ENCODE data around the gene YWHAE. TPM values are rescaled to one million over a fixed set of nuclear protein-coding genes. Genes with fewer than 3 reads are reported as not detected.
A peak's percentile ranks its signal among the peaks of the same experiment; 100 is the strongest.

Gene YWHAE
- total and polyA plus RNA-seq, 9 of the 15 experiments (the other 6 are each of a cell fraction or from before 2014, with no cell fraction given): 184 to 727 (median 448) TPM

DNA sequence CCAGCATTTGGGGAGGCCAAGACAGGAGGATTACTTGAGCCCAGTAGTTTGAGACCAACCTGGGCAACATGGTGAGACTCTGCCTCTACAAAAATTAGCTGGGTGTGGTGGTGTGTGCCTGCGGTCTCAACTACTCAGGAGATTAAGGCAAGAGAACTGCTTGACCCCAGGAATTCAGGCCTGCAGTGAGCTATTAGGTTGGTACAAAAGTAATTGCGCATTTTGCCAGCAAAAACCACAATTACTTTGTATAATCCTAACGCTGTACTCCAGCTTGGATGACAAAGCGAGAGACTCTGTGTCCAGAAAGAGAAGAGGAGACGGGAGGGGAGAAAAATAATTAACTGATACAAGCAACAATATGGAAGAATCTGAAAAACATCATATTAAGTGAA is 32.7 kb downstream of the YWHAE start:
- Histone ChIP-seq H3K9me1 (ENCODE audit: control insufficient read depth, insufficient read depth, low read length) (no peaks in the 10 kb centered on the region), H4K20me1 (replicated peaks; ENCODE audit: control insufficient read depth, insufficient read depth, low read length) (peaks cover 36% of the 10 kb centered on the region), H3K9ac (ENCODE audit: insufficient read depth in 1 of 2, low read depth in 2 of 2, low read length in 2 of 2) (no peak overlapping the region), H3K27ac (ENCODE audit: extremely low read depth, low read depth, low read length) (peak overlapping the region; percentile 32; the same call in 1 of the 3 replicates), H3K4me1 (replicated peaks in 1 of 2; ENCODE audit: control insufficient read depth in 2 of 2, insufficient read depth in 2 of 2, low read length in 2 of 2) (no peaks in the 10 kb centered on the region; a peak in 1 of 5 replicates), H3K79me2 (ENCODE audit: control insufficient read depth, insufficient read depth, low read length) (peaks cover 97% of the 10 kb centered on the region), H3K36me3 (ENCODE audit: control insufficient read depth, insufficient read depth, low read length) (peaks cover 46% of the 10 kb centered on the region; the same call in 2 of the 3 replicates), H3K4me3 (no peak overlapping the region), H3K9me3 (replicated peaks; ENCODE audit: control insufficient read depth, insufficient read depth, low read depth, low read length) (no peaks in the 10 kb centered on the region), H3K4me2 (ENCODE audit: insufficient read depth, low read length) (no peak overlapping the region), H3K27me3 (ENCODE audit: control insufficient read depth in 2 of 2, insufficient read depth in 2 of 2, low read length in 2 of 2) (no peaks in the 10 kb centered on the region), H2AFZ (ENCODE audit: low read depth, low read length) (no peak overlapping the region)
- no peak for TF ChIP-seq ZNF224 (CRISPR knock-in tag; IDR thresholded peaks at IDR 0.05)
- no peak for TF ChIP-seq ZNF175 (CRISPR knock-in tag; IDR thresholded peaks at IDR 0.05; ENCODE audit: low read depth)
- no peak for TF ChIP-seq ZNF354B (CRISPR knock-in tag; IDR thresholded peaks at IDR 0.05)
- TF ChIP-seq GTF2E2 (tag; IDR thresholded peaks at IDR 0.05): no peak
- no peak for TF ChIP-seq ZNF561 (CRISPR knock-in tag; conservative IDR thresholded peaks at IDR 0.05)
- no peak for TF ChIP-seq HIVEP1 (CRISPR knock-in tag; IDR thresholded peaks at IDR 0.05)
- TF ChIP-seq, protein P1, sequence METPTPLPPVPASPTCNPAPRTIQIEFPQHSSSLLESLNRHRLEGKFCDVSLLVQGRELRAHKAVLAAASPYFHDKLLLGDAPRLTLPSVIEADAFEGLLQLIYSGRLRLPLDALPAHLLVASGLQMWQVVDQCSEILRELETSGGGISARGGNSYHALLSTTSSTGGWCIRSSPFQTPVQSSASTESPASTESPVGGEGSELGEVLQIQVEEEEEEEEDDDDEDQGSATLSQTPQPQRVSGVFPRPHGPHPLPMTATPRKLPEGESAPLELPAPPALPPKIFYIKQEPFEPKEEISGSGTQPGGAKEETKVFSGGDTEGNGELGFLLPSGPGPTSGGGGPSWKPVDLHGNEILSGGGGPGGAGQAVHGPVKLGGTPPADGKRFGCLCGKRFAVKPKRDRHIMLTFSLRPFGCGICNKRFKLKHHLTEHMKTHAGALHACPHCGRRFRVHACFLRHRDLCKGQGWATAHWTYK (CRISPR knock-in tag; IDR thresholded peaks at IDR 0.05): no peak
- no peak for TF ChIP-seq ZNF23 (CRISPR knock-in tag; IDR thresholded peaks at IDR 0.05)
- TF ChIP-seq, protein P2, sequence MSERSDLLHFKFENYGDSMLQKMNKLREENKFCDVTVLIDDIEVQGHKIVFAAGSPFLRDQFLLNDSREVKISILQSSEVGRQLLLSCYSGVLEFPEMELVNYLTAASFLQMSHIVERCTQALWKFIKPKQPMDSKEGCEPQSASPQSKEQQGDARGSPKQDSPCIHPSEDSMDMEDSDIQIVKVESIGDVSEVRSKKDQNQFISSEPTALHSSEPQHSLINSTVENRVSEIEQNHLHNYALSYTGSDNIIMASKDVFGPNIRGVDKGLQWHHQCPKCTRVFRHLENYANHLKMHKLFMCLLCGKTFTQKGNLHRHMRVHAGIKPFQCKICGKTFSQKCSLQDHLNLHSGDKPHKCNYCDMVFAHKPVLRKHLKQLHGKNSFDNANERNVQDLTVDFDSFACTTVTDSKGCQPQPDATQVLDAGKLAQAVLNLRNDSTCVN (CRISPR knock-in tag; IDR thresholded peaks at IDR 0.05): no peak
- ATAC-seq: no peak; the same call in 2 of the 3 replicates
- POLR2A ChIA-PET: interaction anchor here (0.9 kb wide), 1 partner anchor 14 kb away, joined by 3 read pairs; no protein-coding TSS in a partner anchor
- no TSS peak for BruUV-seq (replicated peaks)
- intact Hi-C loops (cut with micrococcal nuclease): no loop called here
- 32% methylated on average over 2 of the region's 5 CpGs for WGBS (ENCODE audit: insufficient coverage, low coverage, missing lambda C conversion rate)
- in situ Hi-C loops (cut with MboI): no loop called here
- CTCF ChIA-PET (ENCODE audit: low intra/inter-chr PET ratio): no interaction called here
- FAIRE-seq: no peak
- DNase-seq (ENCODE audit: extremely low read depth in 1 of 4, low spot score in 3 of 4): no peak

All from K562 (cell line).